LNCaP clone FGC (cell line): Measurements from ENCODE around the gene SYNPR.

Experiments
- DNase-seq: peaks from one replicate; pipeline ENCODE4 v3.0.0-alpha.2; 2011; ENCODE audit warnings: low read depth
- H3K4me3 ChIP-seq: 2 replicates; pipeline ENCODE4 v1.5.1; 2011; ENCODE audit warnings: mild to moderate bottlenecking, low read depth, low read length, control low read depth
- CTCF ChIP-seq: IDR thresholded peaks from 2 replicates; pipeline ENCODE4 v1.5.1; 2012; ENCODE audit warnings: mild to moderate bottlenecking; ENCODE audit not compliant: control insufficient read depth, insufficient read depth; ENCODE audit errors: extremely low read depth

Gene SYNPR

GRCh38 chr3:63580151-63580550 lies 302.0 kb downstream of the SYNPR start:
- no peak for DNase-seq
- TF ChIP-seq CTCF: no peak
- no peak overlapping the region for H3K4me3 ChIP-seq

DNA sequence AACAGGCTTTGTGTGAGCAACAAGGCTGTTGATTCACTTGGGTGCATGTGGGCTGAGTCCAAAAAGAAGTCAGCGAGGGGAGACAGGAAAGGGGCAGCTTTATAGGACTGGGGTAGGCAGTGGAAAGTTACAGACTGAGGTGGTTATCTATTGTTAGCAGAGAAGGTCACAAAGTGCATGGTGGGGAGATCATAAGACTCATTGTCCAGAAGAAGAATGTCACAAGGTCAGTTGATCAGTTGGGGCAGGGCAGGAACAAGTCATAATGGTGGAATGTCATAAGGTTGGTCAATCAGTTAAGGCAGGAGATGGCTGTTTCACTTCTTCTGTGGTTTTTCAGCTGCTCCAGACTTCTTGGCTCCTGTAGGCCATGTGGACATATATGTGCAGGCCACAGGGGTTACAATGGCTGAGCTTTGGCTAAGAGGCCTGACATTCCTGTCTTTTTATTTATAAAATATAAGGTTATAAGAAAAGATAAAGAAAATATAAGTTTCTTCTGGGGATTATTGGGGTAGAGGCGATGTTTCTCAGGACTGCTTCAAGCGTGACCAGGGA lies 304.9 kb downstream of the SYNPR start:
- DNase-seq: no peak
- TF ChIP-seq CTCF: no peak
- no peak overlapping the region for H3K4me3 ChIP-seq

DNA sequence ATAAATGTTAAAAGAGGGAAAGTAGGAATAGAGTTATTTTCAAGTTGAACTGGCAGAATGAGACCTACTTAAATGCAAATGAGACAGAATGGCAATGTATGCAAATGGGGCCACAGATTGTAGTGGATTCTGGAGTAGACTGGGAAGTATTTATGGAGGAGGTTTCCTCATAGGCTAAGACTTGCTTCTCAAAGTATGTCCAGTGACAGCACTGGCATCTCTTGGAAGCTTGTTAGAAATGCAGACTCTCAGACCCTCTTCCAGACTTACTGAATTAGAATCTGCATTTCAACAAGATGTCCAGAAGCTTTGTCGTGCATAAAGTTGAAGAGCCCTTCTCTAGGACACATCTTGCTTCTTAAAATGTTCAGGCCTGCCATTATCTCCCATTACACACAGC lies 306.6 kb downstream of the SYNPR start:
- no peak overlapping the region for H3K4me3 ChIP-seq
- no peak for TF ChIP-seq CTCF
- DNase-seq: no peak

DNA sequence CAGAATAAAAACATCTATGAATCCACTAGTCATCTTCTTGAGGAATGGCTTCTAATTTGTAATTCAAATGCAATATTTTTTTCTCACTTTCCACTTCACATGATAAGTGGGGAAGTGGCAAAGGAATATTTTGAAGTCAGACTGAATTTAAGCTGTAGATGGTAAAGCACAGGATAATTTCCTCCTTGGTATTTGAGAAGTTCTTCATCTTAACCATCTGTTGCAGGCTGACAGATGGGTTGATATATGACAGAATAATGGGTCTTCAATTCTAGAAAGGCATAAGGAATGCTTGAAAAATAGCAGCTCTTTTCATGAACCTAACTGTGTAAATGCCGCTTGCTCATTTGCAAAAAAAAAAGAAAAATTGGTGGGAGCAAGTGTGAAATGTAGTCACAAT lies 307.8 kb downstream of the SYNPR start:
- H3K4me3 ChIP-seq: no peak overlapping the region
- no peak for TF ChIP-seq CTCF
- DNase-seq: no peak

DNA sequence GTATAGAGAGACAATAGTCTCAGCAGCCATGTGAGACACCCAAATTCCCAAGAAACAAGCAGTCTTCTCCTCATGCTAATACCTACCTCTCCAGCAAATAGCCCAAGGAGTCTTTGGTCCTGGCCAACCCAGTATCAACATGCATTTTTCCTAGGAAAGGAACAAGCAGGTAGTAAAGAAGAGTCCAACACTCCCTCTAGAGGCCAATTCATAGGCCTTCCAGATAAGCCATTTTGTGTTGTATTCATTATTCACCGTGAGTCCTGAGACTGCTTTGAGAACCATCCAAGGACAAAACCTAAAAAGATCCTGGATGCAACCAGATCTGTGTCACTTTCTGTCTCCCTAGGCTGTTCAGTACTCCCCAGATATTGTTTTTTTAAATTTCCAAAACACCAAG lies 310.8 kb downstream of the SYNPR start:
- H3K4me3 ChIP-seq: no peak overlapping the region
- no peak for TF ChIP-seq CTCF
- no peak for DNase-seq

GRCh38 chr3:63593779-63594178 lies 315.7 kb downstream of the SYNPR start:
- H3K4me3 ChIP-seq: no peak overlapping the region
- TF ChIP-seq CTCF: no peak
- DNase-seq: no peak

DNA sequence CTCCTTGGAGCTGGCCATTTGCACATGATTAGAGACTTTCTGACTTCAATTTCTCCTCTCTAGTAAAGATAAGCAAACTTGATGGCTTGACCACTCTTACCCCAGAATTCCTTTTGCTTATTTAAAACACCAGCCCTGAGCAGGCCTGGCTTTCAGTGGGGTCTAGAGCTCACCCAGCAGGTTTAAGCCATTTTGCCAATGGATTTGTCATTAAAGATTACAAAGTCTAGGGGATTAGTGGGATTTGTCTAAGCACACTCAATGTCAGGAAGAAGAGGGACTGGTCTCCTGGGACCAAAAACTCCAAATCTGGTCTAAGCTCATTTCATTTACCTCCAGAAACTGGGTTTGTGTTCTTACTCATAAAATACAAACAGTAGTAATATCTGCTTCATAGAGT lies 317.1 kb downstream of the SYNPR start:
- TF ChIP-seq CTCF: no peak
- H3K4me3 ChIP-seq: no peak overlapping the region
- no peak for DNase-seq
